Measurements from ENCODE around the gene MRPL55.

DNA sequence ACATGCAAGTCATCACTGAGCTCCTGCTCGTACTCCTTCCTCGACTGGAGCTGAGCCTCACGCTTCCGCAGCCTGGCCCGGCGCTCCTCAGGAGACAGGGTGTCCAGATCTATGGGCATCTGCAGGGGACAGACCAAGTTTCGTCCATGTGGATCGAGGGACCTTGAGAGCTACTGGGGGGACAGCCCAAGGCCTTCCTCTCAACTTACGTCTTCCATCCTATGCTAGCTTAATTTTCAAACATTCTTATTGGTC, 2.4 kb downstream of the MRPL55 start:
- no peak for TF ChIP-seq POLR2A (IDR thresholded peaks at IDR 0.05)
- TF ChIP-seq, protein P1, sequence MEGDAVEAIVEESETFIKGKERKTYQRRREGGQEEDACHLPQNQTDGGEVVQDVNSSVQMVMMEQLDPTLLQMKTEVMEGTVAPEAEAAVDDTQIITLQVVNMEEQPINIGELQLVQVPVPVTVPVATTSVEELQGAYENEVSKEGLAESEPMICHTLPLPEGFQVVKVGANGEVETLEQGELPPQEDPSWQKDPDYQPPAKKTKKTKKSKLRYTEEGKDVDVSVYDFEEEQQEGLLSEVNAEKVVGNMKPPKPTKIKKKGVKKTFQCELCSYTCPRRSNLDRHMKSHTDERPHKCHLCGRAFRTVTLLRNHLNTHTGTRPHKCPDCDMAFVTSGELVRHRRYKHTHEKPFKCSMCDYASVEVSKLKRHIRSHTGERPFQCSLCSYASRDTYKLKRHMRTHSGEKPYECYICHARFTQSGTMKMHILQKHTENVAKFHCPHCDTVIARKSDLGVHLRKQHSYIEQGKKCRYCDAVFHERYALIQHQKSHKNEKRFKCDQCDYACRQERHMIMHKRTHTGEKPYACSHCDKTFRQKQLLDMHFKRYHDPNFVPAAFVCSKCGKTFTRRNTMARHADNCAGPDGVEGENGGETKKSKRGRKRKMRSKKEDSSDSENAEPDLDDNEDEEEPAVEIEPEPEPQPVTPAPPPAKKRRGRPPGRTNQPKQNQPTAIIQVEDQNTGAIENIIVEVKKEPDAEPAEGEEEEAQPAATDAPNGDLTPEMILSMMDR (IDR thresholded peaks at IDR 0.05): no peak

Measured in tibial nerve (tissue), 3 donors.